Parathyroid adenoma (tissue), 2 donors: Measurements from ENCODE around the gene HSPA6.

ENCODE experiments used
- H2AFZ ChIP-seq: fragments of 300-600 bp; sonication (generic); one replicate; pipeline ENCODE4 v1.7.0; 2017; ENCODE audit warnings: antibody characterized with exemption, mild to moderate bottlenecking
- H3K27ac ChIP-seq: fragments of 300-600 bp; sonication (generic); one replicate; pipeline ENCODE4 v1.7.0; 2017
- H3K27me3 ChIP-seq: fragments of 300-600 bp; sonication (generic); one replicate; pipeline ENCODE4 v1.7.0; 2017; ENCODE audit warnings: low read length; ENCODE audit not compliant: control insufficient read depth, insufficient read depth
- H3K36me3 ChIP-seq: fragments of 300-600 bp; sonication (generic); one replicate; pipeline ENCODE4 v1.7.0; 2017; ENCODE audit warnings: low read length; ENCODE audit not compliant: control insufficient read depth, insufficient read depth
- H3K4me1 ChIP-seq: fragments of 300-600 bp; sonication (generic); one replicate; pipeline ENCODE4 v1.7.0; 2017; ENCODE audit warnings: control low read depth
- H3K4me2 ChIP-seq: fragments of 300-600 bp; sonication (generic); one replicate; pipeline ENCODE4 v1.7.0; 2017; ENCODE audit warnings: low read length
- H3K4me3 ChIP-seq: fragments of 300-600 bp; sonication (generic); one replicate; pipeline ENCODE4 v1.7.0; 2017; ENCODE audit warnings: low read depth, low read length
- H3K79me2 ChIP-seq: fragments of 300-600 bp; sonication (generic); one replicate; pipeline ENCODE4 v1.7.0; 2017; ENCODE audit warnings: control low read depth
- H3K9ac ChIP-seq: fragments of 300-600 bp; sonication (generic); one replicate; pipeline ENCODE4 v1.7.0; 2017; ENCODE audit warnings: mild to moderate bottlenecking
- H3K9me3 ChIP-seq: fragments of 300-600 bp; sonication (generic); one replicate; pipeline ENCODE4 v1.7.0; 2017; ENCODE audit warnings: low read length; ENCODE audit not compliant: control insufficient read depth
- CTCF ChIP-seq: fragments of 300-600 bp; sonication (generic); IDR thresholded peaks from one replicate; pipeline ENCODE4 v1.7.0; 2017; ENCODE audit warnings: antibody characterized with exemption, mild to moderate bottlenecking
- donor health status: primary hyperparathyroidism.

Gene HSPA6

DNA sequence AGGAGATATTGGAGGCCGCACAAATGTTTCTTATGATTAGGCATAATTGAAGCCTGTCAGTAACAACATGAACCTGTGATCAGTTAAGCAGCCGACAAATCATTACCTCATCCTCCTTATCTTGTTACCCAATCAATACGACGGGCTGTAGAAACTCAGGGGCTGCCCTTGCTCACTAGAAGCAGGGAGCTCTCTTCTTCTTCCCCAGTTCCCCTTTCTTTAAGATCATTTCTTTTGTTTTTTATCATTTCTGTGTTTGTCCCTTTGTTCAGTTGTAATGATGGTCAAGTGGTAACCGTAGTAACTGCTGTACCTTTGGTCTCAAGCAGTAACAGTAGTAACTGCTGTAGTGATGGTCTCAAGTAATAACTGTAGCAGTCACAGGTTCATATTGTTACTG lies 32.9 kb upstream of the HSPA6 start:
- no peaks in the 10 kb centered on the region for H3K79me2 ChIP-seq
- H3K27me3 ChIP-seq = no peaks in the 10 kb centered on the region
- H3K4me2 ChIP-seq = no peak overlapping the region
- H3K4me1 ChIP-seq = no peaks in the 10 kb centered on the region
- TF ChIP-seq CTCF = no peak
- no peak overlapping the region for H3K4me3 ChIP-seq
- H3K36me3 ChIP-seq = no peaks in the 10 kb centered on the region
- no peaks in the 10 kb centered on the region for H3K9me3 ChIP-seq
- no peak overlapping the region for H3K9ac ChIP-seq
- no peak overlapping the region for H2AFZ ChIP-seq
- no peak overlapping the region for H3K27ac ChIP-seq

DNA sequence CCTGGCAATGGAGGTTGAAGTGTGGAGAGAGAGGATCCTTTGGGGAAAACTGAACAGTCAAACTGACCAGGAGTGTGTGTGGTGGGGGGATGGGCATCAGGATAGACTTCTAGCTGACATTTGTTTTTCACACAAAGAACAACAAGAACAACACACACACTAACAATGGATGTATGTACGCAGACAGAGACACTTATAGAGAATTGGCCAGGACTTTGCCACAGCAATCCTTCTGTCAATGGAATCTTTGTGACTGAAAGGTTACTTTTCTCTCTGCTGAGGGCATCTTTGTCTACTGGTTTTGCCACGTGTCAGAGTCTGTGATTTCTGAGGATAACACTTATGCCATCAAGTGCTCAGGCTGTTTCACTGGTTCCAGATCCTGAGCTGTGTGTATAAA lies 31.5 kb upstream of the HSPA6 start:
- Histone ChIP-seq H3K36me3 (no peaks in the 10 kb centered on the region), H3K4me2 (no peak overlapping the region), H3K27ac (no peak overlapping the region), H3K4me3 (no peak overlapping the region), H3K79me2 (no peaks in the 10 kb centered on the region), H3K27me3 (no peaks in the 10 kb centered on the region), H3K9me3 (no peaks in the 10 kb centered on the region), H3K4me1 (no peaks in the 10 kb centered on the region), H2AFZ (no peak overlapping the region), H3K9ac (no peak overlapping the region)
- TF ChIP-seq CTCF = no peak

- TF ChIP-seq CTCF = no peak
- Histone ChIP-seq H3K79me2 (no peaks in the 10 kb centered on the region), H3K4me2 (no peak overlapping the region), H3K27me3 (no peaks in the 10 kb centered on the region), H3K4me1 (no peaks in the 10 kb centered on the region), H3K9me3 (no peaks in the 10 kb centered on the region), H3K36me3 (no peaks in the 10 kb centered on the region), H3K9ac (no peak overlapping the region), H2AFZ (no peak overlapping the region), H3K4me3 (no peak overlapping the region), H3K27ac (no peak overlapping the region)
These were observed 30.1 kb upstream of the HSPA6 start for GRCh38 chr1:161494091-161494735.

GRCh38 chr1:161495490-161495889 lies 28.9 kb upstream of the HSPA6 start:
- no peak overlapping the region for H3K4me3 ChIP-seq

More at GRCh38 chr1:161495490-161495889, 28.9 kb upstream of the HSPA6 start:
- no peaks in the 10 kb centered on the region for H3K36me3 ChIP-seq
- H3K79me2 ChIP-seq = no peaks in the 10 kb centered on the region
- TF ChIP-seq CTCF = no peak
- H3K27ac ChIP-seq = no peak overlapping the region
- no peak overlapping the region for H3K4me2 ChIP-seq
- H3K9ac ChIP-seq = no peak overlapping the region
- no peaks in the 10 kb centered on the region for H3K4me1 ChIP-seq
- H2AFZ ChIP-seq = no peak overlapping the region
- H3K9me3 ChIP-seq = no peaks in the 10 kb centered on the region
- H3K27me3 ChIP-seq = no peaks in the 10 kb centered on the region
